ENCODE results near the gene TMEM258. TPM values are rescaled to one million over a fixed set of nuclear protein-coding genes. Genes with fewer than 3 reads are reported as not detected.
A peak's percentile ranks its signal among the peaks of the same experiment; 100 is the strongest.

The TMEM258 gene
- total and polyA plus RNA-seq, 2 experiments from 2014 or later: 71.3 to 519 TPM

DNA sequence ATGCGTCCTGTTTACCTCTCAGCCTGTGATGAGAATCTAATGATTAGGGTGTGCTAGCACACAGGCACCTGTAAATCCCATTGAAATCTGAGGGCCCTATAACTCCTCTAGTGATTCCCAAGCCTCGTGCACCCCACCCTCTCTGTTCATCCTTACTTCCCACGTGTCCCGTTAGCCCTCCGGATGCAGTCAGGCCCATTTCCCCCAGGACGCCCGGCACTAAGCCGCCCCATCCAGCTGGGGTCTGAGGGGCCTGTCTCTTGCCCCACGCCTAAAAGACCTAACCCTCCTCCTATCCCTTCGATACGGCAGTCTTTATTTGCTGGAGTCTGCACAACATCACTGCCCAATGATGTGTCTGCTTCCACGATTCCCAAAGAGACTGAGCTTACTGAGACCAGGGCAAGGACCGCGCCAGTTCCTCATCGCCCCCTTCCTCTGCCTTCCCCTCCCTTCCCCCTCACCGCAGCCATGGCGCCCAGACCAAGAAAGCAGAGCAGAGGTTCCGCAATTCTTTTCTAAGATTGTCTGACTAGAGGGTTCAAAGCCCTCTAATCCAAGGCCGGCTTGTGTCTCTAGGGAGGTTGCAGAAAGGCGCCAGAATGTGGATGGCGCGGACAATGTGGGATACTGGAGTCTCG is 34.7 kb upstream of the TMEM258 start:
- peaks cover 21% of the 10 kb centered on the region for H3K27me3 Mint-ChIP-seq (ENCODE audit: insufficient read depth, low read depth, poor library complexity)
- peaks cover 38% of the 10 kb centered on the region for H3K4me1 Mint-ChIP-seq
- peak overlapping the region; percentile 86; the same call in 1 of the 2 replicates for H2AFZ ChIP-seq

DNA sequence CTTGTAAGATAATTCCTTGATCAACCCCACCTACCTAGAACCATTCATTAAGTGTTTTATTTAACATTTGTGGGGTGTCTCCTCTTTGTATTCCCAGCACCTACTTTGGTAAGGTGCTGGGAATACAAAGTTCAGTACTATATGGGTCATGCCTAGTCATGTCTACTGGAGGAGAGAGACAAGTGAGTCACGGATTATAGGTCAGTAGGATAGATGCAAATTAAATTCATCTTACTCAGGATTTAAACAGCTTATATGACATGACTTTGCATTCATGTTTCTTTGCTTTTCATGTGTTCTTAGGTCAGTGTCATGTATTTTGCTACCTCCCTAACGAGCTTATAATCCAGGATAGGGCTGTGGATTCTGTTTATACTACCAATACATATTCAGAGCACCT is 27.8 kb upstream of the TMEM258 start:
- H2AFZ ChIP-seq: no peak overlapping the region
- peaks cover 5% of the 10 kb centered on the region; the same call in 1 of the 2 replicates for H4K20me1 ChIP-seq (replicated peaks; ENCODE audit: insufficient read depth)
- H3K4me2 ChIP-seq: no peak overlapping the region
- no peaks in the 10 kb centered on the region for H3K9me2 ChIP-seq (ENCODE audit: insufficient read depth)
- H3K36me3 Mint-ChIP-seq (ENCODE audit: low read depth): peaks cover 14% of the 10 kb centered on the region
- no peak overlapping the region for H3K4me3 Mint-ChIP-seq
- peaks cover 12% of the 10 kb centered on the region for H3K27me3 Mint-ChIP-seq (ENCODE audit: insufficient read depth, low read depth, poor library complexity)
- H3K79me2 ChIP-seq (replicated peaks; ENCODE audit: insufficient read depth): peaks cover 51% of the 10 kb centered on the region
- no peaks in the 10 kb centered on the region for H3K27me3 ChIP-seq (ENCODE audit: insufficient read depth)
- no peak for ATAC-seq
- H3K27ac Mint-ChIP-seq: no peak overlapping the region
- peaks cover 15% of the 10 kb centered on the region for H3F3A ChIP-seq (replicated peaks; ENCODE audit: low read depth)
- H3K27ac ChIP-seq (ENCODE audit: low read depth): no peak overlapping the region
- H3K9me3 Mint-ChIP-seq: no peaks in the 10 kb centered on the region; the same call in 2 of the 3 replicates
- H3K4me1 Mint-ChIP-seq: peaks cover 7% of the 10 kb centered on the region; the same call in 2 of the 3 replicates
- peaks cover 5% of the 10 kb centered on the region; the same call in 1 of the 2 replicates for H3K36me3 ChIP-seq (ENCODE audit: insufficient read depth)
- peaks cover 11% of the 10 kb centered on the region for H3K4me1 ChIP-seq (ENCODE audit: insufficient read depth)
- no peak overlapping the region for H3K4me3 ChIP-seq
- DNase-seq (ENCODE audit: low spot score): no peak
- no peak for TF ChIP-seq POLR2AphosphoS5 (IDR thresholded peaks at IDR 0.05; ENCODE audit: low read depth)
- TF ChIP-seq EZH2 (IDR thresholded peaks at IDR 0.05; ENCODE audit: low read depth, unreplicated experiment): no peak
- no peak for TF ChIP-seq NANOG (IDR thresholded peaks at IDR 0.05; ENCODE audit: borderline replicate concordance)
- TF ChIP-seq STAT1 (IDR thresholded peaks at IDR 0.05; ENCODE audit: unreplicated experiment): no peak
- TF ChIP-seq, protein P1, sequence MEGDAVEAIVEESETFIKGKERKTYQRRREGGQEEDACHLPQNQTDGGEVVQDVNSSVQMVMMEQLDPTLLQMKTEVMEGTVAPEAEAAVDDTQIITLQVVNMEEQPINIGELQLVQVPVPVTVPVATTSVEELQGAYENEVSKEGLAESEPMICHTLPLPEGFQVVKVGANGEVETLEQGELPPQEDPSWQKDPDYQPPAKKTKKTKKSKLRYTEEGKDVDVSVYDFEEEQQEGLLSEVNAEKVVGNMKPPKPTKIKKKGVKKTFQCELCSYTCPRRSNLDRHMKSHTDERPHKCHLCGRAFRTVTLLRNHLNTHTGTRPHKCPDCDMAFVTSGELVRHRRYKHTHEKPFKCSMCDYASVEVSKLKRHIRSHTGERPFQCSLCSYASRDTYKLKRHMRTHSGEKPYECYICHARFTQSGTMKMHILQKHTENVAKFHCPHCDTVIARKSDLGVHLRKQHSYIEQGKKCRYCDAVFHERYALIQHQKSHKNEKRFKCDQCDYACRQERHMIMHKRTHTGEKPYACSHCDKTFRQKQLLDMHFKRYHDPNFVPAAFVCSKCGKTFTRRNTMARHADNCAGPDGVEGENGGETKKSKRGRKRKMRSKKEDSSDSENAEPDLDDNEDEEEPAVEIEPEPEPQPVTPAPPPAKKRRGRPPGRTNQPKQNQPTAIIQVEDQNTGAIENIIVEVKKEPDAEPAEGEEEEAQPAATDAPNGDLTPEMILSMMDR (conservative IDR thresholded peaks at IDR 0.05; ENCODE audit: low read depth in 2 of 2): no peak
- TF ChIP-seq CREB1 (CRISPR knock-in tag; IDR thresholded peaks at IDR 0.05; ENCODE audit: low read depth): no peak
- TF ChIP-seq, protein P2, sequence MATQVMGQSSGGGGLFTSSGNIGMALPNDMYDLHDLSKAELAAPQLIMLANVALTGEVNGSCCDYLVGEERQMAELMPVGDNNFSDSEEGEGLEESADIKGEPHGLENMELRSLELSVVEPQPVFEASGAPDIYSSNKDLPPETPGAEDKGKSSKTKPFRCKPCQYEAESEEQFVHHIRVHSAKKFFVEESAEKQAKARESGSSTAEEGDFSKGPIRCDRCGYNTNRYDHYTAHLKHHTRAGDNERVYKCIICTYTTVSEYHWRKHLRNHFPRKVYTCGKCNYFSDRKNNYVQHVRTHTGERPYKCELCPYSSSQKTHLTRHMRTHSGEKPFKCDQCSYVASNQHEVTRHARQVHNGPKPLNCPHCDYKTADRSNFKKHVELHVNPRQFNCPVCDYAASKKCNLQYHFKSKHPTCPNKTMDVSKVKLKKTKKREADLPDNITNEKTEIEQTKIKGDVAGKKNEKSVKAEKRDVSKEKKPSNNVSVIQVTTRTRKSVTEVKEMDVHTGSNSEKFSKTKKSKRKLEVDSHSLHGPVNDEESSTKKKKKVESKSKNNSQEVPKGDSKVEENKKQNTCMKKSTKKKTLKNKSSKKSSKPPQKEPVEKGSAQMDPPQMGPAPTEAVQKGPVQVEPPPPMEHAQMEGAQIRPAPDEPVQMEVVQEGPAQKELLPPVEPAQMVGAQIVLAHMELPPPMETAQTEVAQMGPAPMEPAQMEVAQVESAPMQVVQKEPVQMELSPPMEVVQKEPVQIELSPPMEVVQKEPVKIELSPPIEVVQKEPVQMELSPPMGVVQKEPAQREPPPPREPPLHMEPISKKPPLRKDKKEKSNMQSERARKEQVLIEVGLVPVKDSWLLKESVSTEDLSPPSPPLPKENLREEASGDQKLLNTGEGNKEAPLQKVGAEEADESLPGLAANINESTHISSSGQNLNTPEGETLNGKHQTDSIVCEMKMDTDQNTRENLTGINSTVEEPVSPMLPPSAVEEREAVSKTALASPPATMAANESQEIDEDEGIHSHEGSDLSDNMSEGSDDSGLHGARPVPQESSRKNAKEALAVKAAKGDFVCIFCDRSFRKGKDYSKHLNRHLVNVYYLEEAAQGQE (IDR thresholded peaks at IDR 0.05; ENCODE audit: unreplicated experiment): no peak
- no peak for TF ChIP-seq EZH2phosphoT487 (IDR thresholded peaks at IDR 0.05; ENCODE audit: unreplicated experiment)

More for the DNA sequence above, 34.7 kb upstream of the TMEM258 start:
- H3K4me3 ChIP-seq: peak overlapping the region; percentile 99
- DNase-seq (ENCODE audit: low spot score) (no peak), ATAC-seq (peak; percentile 15)
- H3K79me2 ChIP-seq (replicated peaks; ENCODE audit: insufficient read depth): peaks cover 42% of the 10 kb centered on the region
- H3K4me2 ChIP-seq: peak overlapping the region; percentile 100
- H4K20me1 ChIP-seq (replicated peaks; ENCODE audit: insufficient read depth): peaks cover 23% of the 10 kb centered on the region
- peaks cover 3% of the 10 kb centered on the region; the same call in 1 of the 3 replicates for H3K9me3 Mint-ChIP-seq
- no peaks in the 10 kb centered on the region for H3K27me3 ChIP-seq (ENCODE audit: insufficient read depth)
- peaks cover 33% of the 10 kb centered on the region for H3F3A ChIP-seq (replicated peaks; ENCODE audit: low read depth)
- H3K27ac Mint-ChIP-seq: peak overlapping the region; percentile 97
- H3K36me3 ChIP-seq (ENCODE audit: insufficient read depth): peaks cover 5% of the 10 kb centered on the region
- H3K9me2 ChIP-seq (ENCODE audit: insufficient read depth): no peaks in the 10 kb centered on the region
- peak overlapping the region; percentile 99 for H3K27ac ChIP-seq (ENCODE audit: low read depth)
- peak overlapping the region; percentile 87 for H3K4me3 Mint-ChIP-seq
- H3K36me3 Mint-ChIP-seq (ENCODE audit: low read depth): peaks cover 36% of the 10 kb centered on the region
- TF ChIP-seq, protein P2 (IDR thresholded peaks at IDR 0.05; ENCODE audit: unreplicated experiment): no peak
- TF ChIP-seq, protein P3, sequence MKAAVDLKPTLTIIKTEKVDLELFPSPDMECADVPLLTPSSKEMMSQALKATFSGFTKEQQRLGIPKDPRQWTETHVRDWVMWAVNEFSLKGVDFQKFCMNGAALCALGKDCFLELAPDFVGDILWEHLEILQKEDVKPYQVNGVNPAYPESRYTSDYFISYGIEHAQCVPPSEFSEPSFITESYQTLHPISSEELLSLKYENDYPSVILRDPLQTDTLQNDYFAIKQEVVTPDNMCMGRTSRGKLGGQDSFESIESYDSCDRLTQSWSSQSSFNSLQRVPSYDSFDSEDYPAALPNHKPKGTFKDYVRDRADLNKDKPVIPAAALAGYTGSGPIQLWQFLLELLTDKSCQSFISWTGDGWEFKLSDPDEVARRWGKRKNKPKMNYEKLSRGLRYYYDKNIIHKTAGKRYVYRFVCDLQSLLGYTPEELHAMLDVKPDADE (IDR thresholded peaks at IDR 0.05): no peak
- TF ChIP-seq POLR2AphosphoS5 (IDR thresholded peaks at IDR 0.05; ENCODE audit: low read depth) (peak; percentile 32; the same call in 1 of the 2 replicates), EZH2 (IDR thresholded peaks at IDR 0.05; ENCODE audit: low read depth, unreplicated experiment) (no peak)
- H3K4me1 ChIP-seq (ENCODE audit: insufficient read depth): peaks cover 40% of the 10 kb centered on the region

Measured in GM23338 (cell line).